GM18505 (cell line): ENCODE results near the gene CSE1L.
"Not testable (repeated sequence)": the region's sequence is repeated elsewhere in the genome, so short reads cannot be mapped to it uniquely, and the experiment has no call there.

Experiments
- ATAC-seq: cut with Tn5 transposase; IDR thresholded peaks from one replicate; pipeline ENCODE4 v1.9.1; 2021; ENCODE audit not compliant: unreplicated experiment
- POLR2A ChIP-seq: IDR thresholded peaks from 4 replicates; pipeline ENCODE4 v1.6.1; 2011; ENCODE audit warnings: borderline replicate concordance; ENCODE audit not compliant: insufficient read depth, insufficient read length; ENCODE audit errors: extremely low read depth

Gene CSE1L

DNA sequence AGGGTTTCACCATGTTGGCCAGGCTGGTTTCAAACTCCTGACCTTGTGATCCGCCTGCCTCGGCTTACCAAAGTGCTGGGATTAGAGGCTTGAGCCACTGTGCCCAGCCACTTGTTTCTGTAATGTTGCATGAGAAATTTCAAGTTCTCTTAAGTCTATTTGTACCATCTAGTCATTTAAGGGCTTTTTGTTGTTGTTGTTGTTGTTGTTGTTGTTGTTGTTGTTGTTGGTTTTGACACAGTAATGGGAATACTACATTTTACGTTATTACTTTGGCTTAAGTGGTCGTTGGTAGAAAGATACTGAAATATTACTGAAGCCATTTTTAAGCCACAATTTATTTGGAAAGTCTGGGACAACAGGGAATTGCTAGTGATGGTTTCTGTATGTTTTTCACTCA lies 52.0 kb downstream of the CSE1L start:
- no peak for TF ChIP-seq POLR2A
- ATAC-seq: no peak

GRCh38 chr20:49099011-49099410 lies 52.9 kb downstream of the CSE1L start:
- TF ChIP-seq POLR2A: no peak
- no peak for ATAC-seq

DNA sequence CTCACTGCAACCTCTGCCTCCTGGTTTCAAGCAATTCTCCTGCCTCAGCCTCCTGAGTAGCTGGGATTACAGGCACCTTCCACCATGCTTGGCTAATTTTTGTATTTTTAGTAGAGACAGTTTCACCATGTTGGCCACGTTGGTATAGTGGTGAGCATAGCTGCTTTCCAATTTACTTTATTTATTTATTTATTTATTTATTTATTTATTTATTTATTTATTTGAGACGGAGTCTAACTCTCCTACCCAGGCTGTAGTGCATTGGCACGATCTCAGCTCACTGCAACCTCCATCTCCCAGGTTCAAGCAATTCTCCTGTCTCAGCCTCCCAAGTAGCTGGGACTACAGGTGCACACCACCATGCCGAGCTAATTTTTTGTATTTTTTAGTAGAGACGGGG lies 54.2 kb downstream of the CSE1L start:
- ATAC-seq: not testable (repeated sequence)

DNA sequence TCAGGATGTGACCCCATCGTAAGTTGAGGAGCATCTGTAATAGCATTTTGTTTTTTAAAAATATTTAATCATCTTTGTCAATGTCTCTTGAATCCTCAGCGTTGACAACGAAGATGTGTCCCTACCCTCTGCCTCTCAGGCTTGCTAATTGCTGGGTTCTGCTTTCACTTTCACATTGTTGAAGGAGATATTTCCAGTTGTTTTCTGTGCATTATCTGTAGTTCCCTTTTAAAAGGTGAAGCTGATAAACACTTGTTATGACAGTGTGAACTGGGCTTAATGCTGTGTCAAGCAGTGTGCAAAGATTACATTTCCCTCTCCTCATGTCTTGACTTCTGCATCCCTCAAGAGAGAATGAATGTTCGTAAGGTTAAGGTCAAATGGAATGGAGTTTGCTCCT lies 54.9 kb downstream of the CSE1L start:
- TF ChIP-seq POLR2A: no peak
- ATAC-seq: no peak

DNA sequence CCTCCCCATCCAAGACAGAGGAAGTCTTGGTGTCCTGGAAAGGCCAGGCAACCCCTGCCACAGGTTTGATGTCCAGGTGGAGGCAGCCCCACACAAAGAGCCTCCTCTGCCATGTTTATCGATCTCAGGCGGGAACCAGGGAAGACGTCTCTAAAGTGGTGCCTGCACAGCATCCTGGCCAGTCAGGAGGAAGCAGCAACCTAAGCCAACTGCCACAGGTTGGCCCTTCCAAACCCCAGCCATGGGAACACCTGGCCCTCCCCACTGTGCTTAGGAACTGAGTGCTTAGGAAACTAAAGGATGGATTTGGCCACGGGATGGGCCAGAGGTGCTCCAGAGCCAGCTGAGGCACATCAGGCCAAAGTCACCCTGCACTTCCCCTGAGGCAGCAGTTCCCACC lies 56.9 kb downstream of the CSE1L start:
- ATAC-seq: no peak
- TF ChIP-seq POLR2A: no peak

- ATAC-seq: no peak
- no peak for TF ChIP-seq POLR2A
These were observed 57.7 kb downstream of the CSE1L start for GRCh38 chr20:49103647-49104364.

DNA sequence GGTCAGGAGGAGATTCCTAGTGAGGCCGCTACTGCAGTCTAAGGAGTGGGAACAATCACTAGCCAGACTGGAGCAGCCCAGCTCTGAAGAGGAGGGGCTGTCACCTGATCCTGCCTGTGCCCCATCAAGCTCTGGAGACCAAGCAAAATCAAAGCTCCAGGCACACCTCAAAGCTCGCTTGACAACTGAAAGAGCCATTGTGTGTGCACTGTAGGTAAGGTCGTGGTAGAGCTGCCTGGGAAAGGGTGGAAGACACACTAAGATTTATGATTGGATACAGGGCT lies 58.2 kb downstream of the CSE1L start:
- no peak for ATAC-seq
- no peak for TF ChIP-seq POLR2A

- ATAC-seq: not testable (repeated sequence)
These were observed 59.0 kb downstream of the CSE1L start for GRCh38 chr20:49104979-49105547.

GRCh38 chr20:49106328-49106727 lies 60.2 kb downstream of the CSE1L start:
- no peak for TF ChIP-seq POLR2A
- no peak for ATAC-seq

DNA sequence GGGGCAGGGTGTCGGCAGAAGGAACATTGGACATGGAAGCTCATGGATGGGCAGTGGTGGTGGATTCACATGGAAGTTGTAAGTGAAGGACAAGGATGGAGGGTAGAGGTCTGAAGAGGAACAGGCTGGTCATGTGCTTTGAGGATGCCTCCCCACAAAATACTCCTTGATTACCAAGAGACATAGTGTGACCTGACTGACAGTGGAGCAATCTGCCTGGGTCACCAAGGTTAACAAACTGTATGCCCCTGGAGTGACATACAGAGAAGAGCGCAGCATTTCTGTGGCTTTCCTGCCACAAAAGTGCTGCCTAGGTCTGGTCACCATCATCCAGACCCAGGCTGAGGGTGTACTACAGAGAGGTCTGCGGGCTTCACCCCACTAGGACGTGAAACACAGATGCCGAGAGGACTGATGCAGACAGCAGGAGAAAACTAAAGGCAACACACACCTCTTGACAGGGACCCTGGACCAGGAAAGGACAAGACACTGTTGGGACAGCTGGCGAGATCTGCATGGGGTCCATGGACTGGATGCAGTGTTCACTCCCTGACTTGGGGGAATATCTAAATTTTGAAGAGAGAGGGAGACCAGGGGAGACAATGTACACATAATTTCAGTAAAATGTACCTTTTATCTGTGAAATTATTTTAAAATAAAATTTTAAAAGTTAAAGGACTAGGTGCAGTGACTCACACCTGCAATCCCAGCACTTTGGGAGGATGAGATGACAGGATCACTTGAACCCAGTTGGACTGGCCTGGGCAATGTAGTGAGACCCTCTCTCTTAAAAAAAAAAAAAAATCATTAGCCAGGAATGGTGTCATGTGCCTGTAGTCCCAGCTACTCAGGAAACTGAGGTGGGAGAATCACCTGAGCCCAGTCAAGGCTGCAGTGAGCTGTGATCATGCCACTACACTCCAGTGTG lies 64.9 kb downstream of the CSE1L start:
- ATAC-seq: no peak
- no peak for TF ChIP-seq POLR2A

- no peak for ATAC-seq
- no peak for TF ChIP-seq POLR2A
These were observed 66.6 kb downstream of the CSE1L start for GRCh38 chr20:49112596-49113274.

- ATAC-seq: no peak
- no peak for TF ChIP-seq POLR2A
These were observed 69.5 kb downstream of the CSE1L start for GRCh38 chr20:49115564-49115963.

DNA sequence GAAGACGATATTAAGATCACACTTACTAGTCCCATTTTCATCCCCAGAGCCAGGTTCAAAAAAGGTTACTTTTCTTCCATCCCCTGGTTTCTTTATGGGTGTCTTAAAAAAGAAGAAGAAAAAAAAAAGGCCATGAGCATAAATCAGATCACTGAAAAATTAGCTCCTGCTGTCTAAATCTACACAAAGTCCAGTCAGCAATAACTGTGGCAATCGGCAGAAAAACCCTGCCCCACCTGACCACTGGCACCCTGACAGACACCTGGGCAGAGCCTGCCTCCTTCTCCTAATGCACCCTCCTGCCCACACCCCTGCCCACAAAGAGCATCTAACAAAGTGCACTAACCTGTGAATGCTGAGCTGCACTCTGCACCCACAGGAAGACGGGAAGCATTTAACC lies 72.2 kb downstream of the CSE1L start:
- TF ChIP-seq POLR2A: no peak

DNA sequence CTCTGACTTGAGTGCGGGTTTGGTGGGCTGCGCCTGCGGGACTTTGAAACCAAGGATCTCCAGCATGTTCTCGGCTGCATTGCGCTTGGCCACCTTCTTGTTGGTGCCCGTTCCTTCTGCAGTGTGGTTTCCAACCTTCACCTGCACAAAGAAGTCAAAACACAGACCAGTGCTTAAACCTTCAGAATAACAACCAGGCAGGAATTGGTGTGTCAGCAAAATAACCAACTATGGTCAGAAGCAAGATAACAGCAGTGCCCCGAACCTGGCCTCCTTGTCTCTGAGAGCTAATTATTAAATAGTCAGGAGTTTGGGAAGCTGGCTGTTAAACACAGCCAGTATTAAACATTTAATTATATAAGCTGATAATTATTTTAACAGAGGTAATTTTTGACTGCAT lies 73.9 kb downstream of the CSE1L start:
- no peak for TF ChIP-seq POLR2A
- ATAC-seq: no peak

More for the DNA sequence above, 72.2 kb downstream of the CSE1L start:
- no peak for ATAC-seq

- ATAC-seq: no peak
- TF ChIP-seq POLR2A: no peak
These were observed 76.8 kb downstream of the CSE1L start for GRCh38 chr20:49122920-49123319.
